IMR-90 (cell line): ENCODE measurements around the gene NDST3. TPM values are rescaled to one million over a fixed set of nuclear protein-coding genes. Genes with fewer than 3 reads are reported as not detected.

ENCODE experiments used
- ATAC-seq: fragments of 200-7000 bp; cut with Tn5 transposase; 2 replicates; pipeline ENCODE4 v1.9.1; 2020; ENCODE audit warnings: low read depth, mild to moderate bottlenecking, moderate library complexity
- BruUV-seq: library from RNA; stranded (reverse); fragments of 400-500 nt; replicated peaks from 2 replicates; lab custom pipeline; 2021; lab: Mats Ljungman, UMichigan
- CTCF ChIA-PET: fragments of 300-600 bp; formaldehyde crosslinking; extraction: SDS; loops from one replicate; lab custom pipeline; 2021; ENCODE audit warnings: antibody characterized with exemption; lab: Yijun Ruan, JAX
- POLR2A ChIA-PET: fragments of 300-600 bp; sonication (Branson Sonifier 250); formaldehyde crosslinking; loops from one replicate; lab custom pipeline; 2022; ENCODE audit warnings: antibody characterized with exemption; ENCODE audit not compliant: unreplicated experiment; lab: Charles Lee
- DNase-seq: peaks from one replicate; pipeline ENCODE4 v3.0.0; 2013
- H2AFZ ChIP-seq: replicated peaks from 2 replicates; pipeline ENCODE3; 2013; ENCODE audit warnings: low read length, mild to moderate bottlenecking; ENCODE audit not compliant: poor library complexity
- H2AK5ac ChIP-seq: 2 replicates; pipeline ENCODE4 v1.6.1; 2013; ENCODE audit warnings: low read depth, low read length, inconsistent platforms
- H2AK9ac ChIP-seq: replicated peaks from 2 replicates; pipeline ENCODE3; 2013; ENCODE audit warnings: mild to moderate bottlenecking, low read depth, low read length, moderate library complexity; ENCODE audit not compliant: poor library complexity
- H2BK120ac ChIP-seq: 2 replicates; pipeline ENCODE4 v1.6.1; 2013; ENCODE audit warnings: low read depth, low read length, inconsistent platforms
- H2BK15ac ChIP-seq: 3 replicates; pipeline ENCODE4 v1.6.1; 2013; ENCODE audit warnings: low read depth, low read length, inconsistent platforms
- H2BK20ac ChIP-seq: 2 replicates; pipeline ENCODE4 v1.6.1; 2013; ENCODE audit warnings: low read depth, mild to moderate bottlenecking, inconsistent platforms, low read length, moderate library complexity
- H2BK5ac ChIP-seq: 2 replicates; pipeline ENCODE4 v1.6.1; 2013; ENCODE audit warnings: mild to moderate bottlenecking, low read depth, low read length, inconsistent platforms; ENCODE audit not compliant: poor library complexity, severe bottlenecking
- H3K14ac ChIP-seq: replicated peaks from 2 replicates; pipeline ENCODE4 v1.6.1; 2013; ENCODE audit warnings: low read depth, low read length, inconsistent platforms
- H3K18ac ChIP-seq: 2 replicates; pipeline ENCODE4 v1.6.1; 2013; ENCODE audit warnings: low read depth, low read length, control low read depth
- H3K23ac ChIP-seq: 2 replicates; pipeline ENCODE4 v1.6.1; 2013; ENCODE audit warnings: low read depth, low read length, inconsistent platforms
- H3K27ac ChIP-seq: 2 replicates; pipeline ENCODE4 v1.5.1; 2013; ENCODE audit warnings: mild to moderate bottlenecking, control low read depth, low read length; ENCODE audit not compliant: insufficient read depth
- H3K27me3 ChIP-seq: 2 replicates; pipeline ENCODE4 v1.6.1; 2013; ENCODE audit warnings: low read length; ENCODE audit not compliant: control insufficient read depth, insufficient read depth
- H3K36me3 ChIP-seq: 2 replicates; pipeline ENCODE4 v1.6.1; 2013; ENCODE audit warnings: low read length, mixed read lengths; ENCODE audit not compliant: control insufficient read depth, insufficient read depth
- H3K4ac ChIP-seq: 2 replicates; pipeline ENCODE4 v1.6.1; 2013; ENCODE audit warnings: low read depth, low read length, inconsistent platforms
- H3K4me1 ChIP-seq: 2 replicates; pipeline ENCODE4 v1.6.1; 2013; ENCODE audit warnings: low read length, mixed read lengths; ENCODE audit not compliant: control insufficient read depth, insufficient read depth
- H3K4me2 ChIP-seq: 2 replicates; pipeline ENCODE4 v1.6.1; 2013; ENCODE audit warnings: low read depth, mild to moderate bottlenecking, control low read depth, low read length, moderate library complexity
- H3K4me3 ChIP-seq: 2 replicates; pipeline ENCODE4 v1.5.1; 2013; ENCODE audit warnings: low read depth, mild to moderate bottlenecking, control low read depth, low read length, moderate library complexity; ENCODE audit not compliant: insufficient read depth
- H3K56ac ChIP-seq: 2 replicates; pipeline ENCODE4 v1.6.1; 2013; ENCODE audit warnings: low read length, inconsistent platforms; ENCODE audit not compliant: insufficient read depth; ENCODE audit errors: extremely low read depth
- H3K79me1 ChIP-seq, 2 experiments: 2 replicates each; pipeline ENCODE4 v1.6.1; 2013; ENCODE audit warnings: low read length in 2 of 2, inconsistent platforms in 1 of 2, low read depth in 1 of 2
- H3K9ac ChIP-seq: 2 replicates; pipeline ENCODE4 v1.6.1; 2013; ENCODE audit warnings: low read depth, low read length, control low read depth
- H3K9me1 ChIP-seq: 2 replicates; pipeline ENCODE4 v1.6.1; 2013; ENCODE audit warnings: low read length, inconsistent platforms; ENCODE audit not compliant: insufficient read depth
- H3K9me3 ChIP-seq: 2 replicates; pipeline ENCODE4 v1.6.1; 2013; ENCODE audit warnings: low read length; ENCODE audit not compliant: control insufficient read depth, insufficient read depth
- H4K20me1 ChIP-seq: 2 replicates; pipeline ENCODE4 v1.6.1; 2013; ENCODE audit warnings: low read length, inconsistent platforms; ENCODE audit not compliant: insufficient read depth
- H4K5ac ChIP-seq: 2 replicates; pipeline ENCODE4 v1.6.1; 2013; ENCODE audit warnings: mild to moderate bottlenecking, low read depth, low read length, control low read depth
- H4K8ac ChIP-seq, 2 experiments: 2 replicates each; pipeline ENCODE4 v1.6.1; 2013; ENCODE audit warnings: low read depth in 2 of 2, low read length in 2 of 2, control low read depth in 1 of 2, inconsistent platforms in 1 of 2
- H4K91ac ChIP-seq: 2 replicates; pipeline ENCODE4 v1.6.1; 2013; ENCODE audit warnings: low read depth, low read length, inconsistent platforms; ENCODE audit not compliant: insufficient read depth
- BHLHE40 ChIP-seq: fragments of 150-350 bp; IDR thresholded peaks from 2 replicates; pipeline ENCODE4 v1.6.1; 2016; ENCODE audit warnings: mild to moderate bottlenecking, low read depth, low read length
- CEBPB ChIP-seq: IDR thresholded peaks from 2 replicates; pipeline ENCODE4 v1.6.1; 2012; ENCODE audit warnings: low read depth, low read length, improper control_type of control experiment
- CHD1 ChIP-seq: IDR thresholded peaks from 2 replicates; pipeline ENCODE4 v1.6.1; 2012; ENCODE audit warnings: low read depth, low read length, improper control_type of control experiment
- FOS ChIP-seq: fragments of 150-350 bp; IDR thresholded peaks from 2 replicates; pipeline ENCODE4 v1.6.1; 2016; ENCODE audit warnings: low read depth, low read length
- MAFK ChIP-seq: IDR thresholded peaks from 2 replicates; pipeline ENCODE4 v1.6.1; 2012; ENCODE audit warnings: low read depth, low read length, improper control_type of control experiment
- MAZ ChIP-seq: IDR thresholded peaks from 2 replicates; pipeline ENCODE4 v1.6.1; 2012; ENCODE audit warnings: low read depth, mild to moderate bottlenecking, low read length, improper control_type of control experiment, moderate library complexity, borderline replicate concordance
- MXI1 ChIP-seq: IDR thresholded peaks from 2 replicates; pipeline ENCODE4 v1.6.1; 2012; ENCODE audit warnings: low read depth, mild to moderate bottlenecking, low read length, moderate library complexity, borderline replicate concordance
- NFE2L2 ChIP-seq: fragments of 150-350 bp; IDR thresholded peaks from 2 replicates; pipeline ENCODE4 v1.6.1; 2016; ENCODE audit warnings: low read depth, mild to moderate bottlenecking, low read length
- POLR2A ChIP-seq: IDR thresholded peaks from 2 replicates; pipeline ENCODE4 v1.6.1; 2012; ENCODE audit warnings: mild to moderate bottlenecking, low read depth, low read length
- RAD21 ChIP-seq: IDR thresholded peaks from 2 replicates; pipeline ENCODE4 v1.6.1; 2012; ENCODE audit warnings: low read length, improper control_type of control experiment
- RCOR1 ChIP-seq: IDR thresholded peaks from 2 replicates; pipeline ENCODE4 v1.6.1; 2012; ENCODE audit warnings: mild to moderate bottlenecking, low read length, improper control_type of control experiment; ENCODE audit not compliant: insufficient replicate concordance
- RFX5 ChIP-seq: IDR thresholded peaks from 2 replicates; pipeline ENCODE4 v1.8.0; 2012; ENCODE audit warnings: low read depth, mild to moderate bottlenecking, low read length, moderate library complexity
- SMC3 ChIP-seq: fragments of 150-350 bp; IDR thresholded peaks from 2 replicates; pipeline ENCODE4 v1.6.1; 2016; ENCODE audit warnings: low read depth, mild to moderate bottlenecking, antibody characterized with exemption, low read length, moderate library complexity
- WGBS, 2 experiments: methylation state at CpG; one replicate each; pipeline versions ENCODE4 v1.1.5 to v1.1.7; 2013; ENCODE audit warnings: missing lambda C conversion rate in 2 of 2; ENCODE audit not compliant: insufficient read length in 1 of 2; ENCODE audit errors: extremely low coverage in 2 of 2; 5-methylcytosine and 5-hydroxymethylcytosine counted together
- dilution Hi-C: fragments of 300-500 bp; cut with HindIII; formaldehyde crosslinking; loops from one replicate; pipeline ENCODE4 v1.14.3; 2018; ENCODE audit warnings: low sequenced_read_pairs; ENCODE audit not compliant: unreplicated experiment
- in situ Hi-C: fragments of 300-500 bp; cut with MboI; formaldehyde crosslinking; loops from 3 replicates; pipeline ENCODE4 v1.14.3; 2019; ENCODE audit warnings: low sequenced_read_pairs, inconsistent platforms, mixed read lengths
- intact Hi-C: fragments of 100-400 bp; cut with micrococcal nuclease; formaldehyde crosslinking; loops from 2 replicates; pipeline ENCODE4 v1.10.0; 2022
- polyA plus RNA-seq, 3 experiments: library from polyadenylated mRNA; depleted of rRNA; stranded (reverse); fragments of >200 nt; gene quantifications; 2 replicates each; pipeline ENCODE4 v1.2.3, GENCODE V29; 2012; ENCODE audit warnings: low replicate concordance in 1 of 3
- total RNA-seq: library from RNA; depleted of rRNA; stranded (reverse); fragments of >200 nt; gene quantifications from 2 replicates; pipeline ENCODE4 v1.2.3, GENCODE V29; 2012
- TF ChIP-seq, protein P1 (sequence below): conservative IDR thresholded peaks from 2 replicates; pipeline ENCODE4 v1.5.1; 2012; ENCODE audit warnings: mild to moderate bottlenecking, low read depth, low read length, improper control_type of control experiment
- TF ChIP-seq, protein P2 (sequence below): fragments of 150-350 bp; IDR thresholded peaks from 2 replicates; pipeline ENCODE4 v1.6.1; 2017; ENCODE audit warnings: mild to moderate bottlenecking, antibody characterized with exemption, low read length, low read depth
- TF ChIP-seq, protein P3 (sequence below): fragments of 150-350 bp; IDR thresholded peaks from 2 replicates; pipeline ENCODE4 v1.6.1; 2016; ENCODE audit warnings: low read depth, mild to moderate bottlenecking, low read length, moderate library complexity, borderline replicate concordance

The NDST3 gene
- total and polyA plus RNA-seq, 2 of the 4 experiments (the other 2 are of a cell fraction) = 0.10 to 0.18 TPM

DNA sequence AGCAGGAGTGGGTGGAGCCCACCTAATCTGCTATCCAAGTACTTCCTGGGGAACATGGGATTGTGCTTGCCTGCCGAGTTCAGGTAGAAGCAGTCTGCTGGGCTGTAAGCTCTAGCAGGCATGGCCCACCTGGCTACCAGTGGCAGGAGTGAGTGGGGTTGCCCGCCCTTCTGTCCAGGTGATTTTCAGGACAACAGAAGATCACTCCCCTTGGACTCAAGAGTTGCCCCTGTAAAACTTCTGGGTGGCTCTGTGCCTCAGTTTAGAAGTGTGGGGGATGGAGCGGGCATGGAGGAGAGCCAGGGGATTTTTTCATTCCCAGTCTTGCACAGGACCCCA is 43.5 kb downstream of the NDST3 start:
- Histone ChIP-seq H4K8ac (no peak overlapping the region), H3K18ac (no peak overlapping the region), H3K27ac (no peak overlapping the region), H2BK120ac (no peak overlapping the region), H3K9me1 (no peaks in the 10 kb centered on the region), H3K9me3 (no peaks in the 10 kb centered on the region; the same call in 1 of the 2 replicates), H3K56ac (no peak overlapping the region), H2BK20ac (no peak overlapping the region), H3K27me3 (no peaks in the 10 kb centered on the region), H3K4ac (no peak overlapping the region), H3K9ac (no peak overlapping the region), H3K4me1 (no peaks in the 10 kb centered on the region), H2AK9ac (no peak overlapping the region), H3K4me2 (no peak overlapping the region), H2BK5ac (no peak overlapping the region), H3K79me1 (no peaks in the 10 kb centered on the region), H4K20me1 (no peaks in the 10 kb centered on the region), H3K14ac (no peak overlapping the region), H3K36me3 (no peaks in the 10 kb centered on the region), H2BK15ac (no peak overlapping the region), H4K91ac (no peak overlapping the region), H3K4me3 (no peak overlapping the region), H2AFZ (peak overlapping the region; percentile 18), H3K23ac (no peak overlapping the region), H2AK5ac (no peak overlapping the region; the same call in 1 of the 2 replicates), H4K5ac (no peak overlapping the region)
- no TSS peak for BruUV-seq
- no peak for TF ChIP-seq POLR2A
- no peak for TF ChIP-seq RCOR1
- no peak for TF ChIP-seq BHLHE40
- TF ChIP-seq, protein P1, sequence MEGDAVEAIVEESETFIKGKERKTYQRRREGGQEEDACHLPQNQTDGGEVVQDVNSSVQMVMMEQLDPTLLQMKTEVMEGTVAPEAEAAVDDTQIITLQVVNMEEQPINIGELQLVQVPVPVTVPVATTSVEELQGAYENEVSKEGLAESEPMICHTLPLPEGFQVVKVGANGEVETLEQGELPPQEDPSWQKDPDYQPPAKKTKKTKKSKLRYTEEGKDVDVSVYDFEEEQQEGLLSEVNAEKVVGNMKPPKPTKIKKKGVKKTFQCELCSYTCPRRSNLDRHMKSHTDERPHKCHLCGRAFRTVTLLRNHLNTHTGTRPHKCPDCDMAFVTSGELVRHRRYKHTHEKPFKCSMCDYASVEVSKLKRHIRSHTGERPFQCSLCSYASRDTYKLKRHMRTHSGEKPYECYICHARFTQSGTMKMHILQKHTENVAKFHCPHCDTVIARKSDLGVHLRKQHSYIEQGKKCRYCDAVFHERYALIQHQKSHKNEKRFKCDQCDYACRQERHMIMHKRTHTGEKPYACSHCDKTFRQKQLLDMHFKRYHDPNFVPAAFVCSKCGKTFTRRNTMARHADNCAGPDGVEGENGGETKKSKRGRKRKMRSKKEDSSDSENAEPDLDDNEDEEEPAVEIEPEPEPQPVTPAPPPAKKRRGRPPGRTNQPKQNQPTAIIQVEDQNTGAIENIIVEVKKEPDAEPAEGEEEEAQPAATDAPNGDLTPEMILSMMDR = no peak
- TF ChIP-seq RFX5 = no peak
- TF ChIP-seq SMC3 = no peak
- no peak for TF ChIP-seq CHD1
- TF ChIP-seq MAZ = no peak
- no peak for TF ChIP-seq RAD21
- TF ChIP-seq MXI1 = no peak
- TF ChIP-seq, protein P2, sequence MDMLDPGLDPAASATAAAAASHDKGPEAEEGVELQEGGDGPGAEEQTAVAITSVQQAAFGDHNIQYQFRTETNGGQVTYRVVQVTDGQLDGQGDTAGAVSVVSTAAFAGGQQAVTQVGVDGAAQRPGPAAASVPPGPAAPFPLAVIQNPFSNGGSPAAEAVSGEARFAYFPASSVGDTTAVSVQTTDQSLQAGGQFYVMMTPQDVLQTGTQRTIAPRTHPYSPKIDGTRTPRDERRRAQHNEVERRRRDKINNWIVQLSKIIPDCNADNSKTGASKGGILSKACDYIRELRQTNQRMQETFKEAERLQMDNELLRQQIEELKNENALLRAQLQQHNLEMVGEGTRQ = no peak
- TF ChIP-seq MAFK = no peak
- no peak for TF ChIP-seq FOS
- TF ChIP-seq, protein P3, sequence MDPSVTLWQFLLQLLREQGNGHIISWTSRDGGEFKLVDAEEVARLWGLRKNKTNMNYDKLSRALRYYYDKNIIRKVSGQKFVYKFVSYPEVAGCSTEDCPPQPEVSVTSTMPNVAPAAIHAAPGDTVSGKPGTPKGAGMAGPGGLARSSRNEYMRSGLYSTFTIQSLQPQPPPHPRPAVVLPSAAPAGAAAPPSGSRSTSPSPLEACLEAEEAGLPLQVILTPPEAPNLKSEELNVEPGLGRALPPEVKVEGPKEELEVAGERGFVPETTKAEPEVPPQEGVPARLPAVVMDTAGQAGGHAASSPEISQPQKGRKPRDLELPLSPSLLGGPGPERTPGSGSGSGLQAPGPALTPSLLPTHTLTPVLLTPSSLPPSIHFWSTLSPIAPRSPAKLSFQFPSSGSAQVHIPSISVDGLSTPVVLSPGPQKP = no peak
- no peak for TF ChIP-seq NFE2L2
- TF ChIP-seq CEBPB = no peak
- ChIA-PET CTCF (interaction anchor here (0.6 to 1.8 kb wide), 2 partner anchors 144 to 335 kb away, joined by 3 to 5 read pairs; no protein-coding TSS in a partner anchor), POLR2A (no interaction called here)
- no peak for DNase-seq
- dilution Hi-C loops (no loop called here), in situ Hi-C loops (loop anchor here (5.0 kb wide), 1 partner anchor 145 kb away; no protein-coding TSS in a partner anchor), intact Hi-C loops (loop anchor here (2.0 kb wide), 1 partner anchor 147 kb away; no protein-coding TSS in a partner anchor)
- 100% methylated on average over 1 of the region's 3 CpGs; no CpG with 5 or more reads in 1 of the 2 experiments for WGBS, 2 experiments
- ATAC-seq = no peak
